IMR-90 (cell line): ENCODE data around the gene CTNNAL1. TPM values are rescaled to one million over a fixed set of nuclear protein-coding genes. Genes with fewer than 3 reads are reported as not detected.

Experiments used
- ATAC-seq: fragments of 200-7000 bp; cut with Tn5 transposase; 2 replicates; pipeline ENCODE4 v1.9.1; 2020; ENCODE audit warnings: low read depth, mild to moderate bottlenecking, moderate library complexity
- BruUV-seq: library from RNA; stranded (reverse); fragments of 400-500 nt; replicated peaks from 2 replicates; lab custom pipeline; 2021; lab: Mats Ljungman, UMichigan
- CTCF ChIA-PET: fragments of 300-600 bp; formaldehyde crosslinking; extraction: SDS; loops from one replicate; lab custom pipeline; 2021; ENCODE audit warnings: antibody characterized with exemption; lab: Yijun Ruan, JAX
- POLR2A ChIA-PET: fragments of 300-600 bp; sonication (Branson Sonifier 250); formaldehyde crosslinking; loops from one replicate; lab custom pipeline; 2022; ENCODE audit warnings: antibody characterized with exemption; ENCODE audit not compliant: unreplicated experiment; lab: Charles Lee
- DNase-seq: peaks from one replicate; pipeline ENCODE4 v3.0.0; 2013
- H2AFZ ChIP-seq: replicated peaks from 2 replicates; pipeline ENCODE3; 2013; ENCODE audit warnings: low read length, mild to moderate bottlenecking; ENCODE audit not compliant: poor library complexity
- H2AK5ac ChIP-seq: 2 replicates; pipeline ENCODE4 v1.6.1; 2013; ENCODE audit warnings: low read depth, low read length, inconsistent platforms
- H2AK9ac ChIP-seq: replicated peaks from 2 replicates; pipeline ENCODE3; 2013; ENCODE audit warnings: mild to moderate bottlenecking, low read depth, low read length, moderate library complexity; ENCODE audit not compliant: poor library complexity
- H2BK120ac ChIP-seq: 2 replicates; pipeline ENCODE4 v1.6.1; 2013; ENCODE audit warnings: low read depth, low read length, inconsistent platforms
- H2BK15ac ChIP-seq: 3 replicates; pipeline ENCODE4 v1.6.1; 2013; ENCODE audit warnings: low read depth, low read length, inconsistent platforms
- H2BK20ac ChIP-seq: 2 replicates; pipeline ENCODE4 v1.6.1; 2013; ENCODE audit warnings: low read depth, mild to moderate bottlenecking, inconsistent platforms, low read length, moderate library complexity
- H2BK5ac ChIP-seq: 2 replicates; pipeline ENCODE4 v1.6.1; 2013; ENCODE audit warnings: mild to moderate bottlenecking, low read depth, low read length, inconsistent platforms; ENCODE audit not compliant: poor library complexity, severe bottlenecking
- H3K14ac ChIP-seq: replicated peaks from 2 replicates; pipeline ENCODE4 v1.6.1; 2013; ENCODE audit warnings: low read depth, low read length, inconsistent platforms
- H3K18ac ChIP-seq: 2 replicates; pipeline ENCODE4 v1.6.1; 2013; ENCODE audit warnings: low read depth, low read length, control low read depth
- H3K23ac ChIP-seq: 2 replicates; pipeline ENCODE4 v1.6.1; 2013; ENCODE audit warnings: low read depth, low read length, inconsistent platforms
- H3K27ac ChIP-seq: 2 replicates; pipeline ENCODE4 v1.5.1; 2013; ENCODE audit warnings: mild to moderate bottlenecking, control low read depth, low read length; ENCODE audit not compliant: insufficient read depth
- H3K27me3 ChIP-seq: 2 replicates; pipeline ENCODE4 v1.6.1; 2013; ENCODE audit warnings: low read length; ENCODE audit not compliant: control insufficient read depth, insufficient read depth
- H3K36me3 ChIP-seq: 2 replicates; pipeline ENCODE4 v1.6.1; 2013; ENCODE audit warnings: low read length, mixed read lengths; ENCODE audit not compliant: control insufficient read depth, insufficient read depth
- H3K4ac ChIP-seq: 2 replicates; pipeline ENCODE4 v1.6.1; 2013; ENCODE audit warnings: low read depth, low read length, inconsistent platforms
- H3K4me1 ChIP-seq: 2 replicates; pipeline ENCODE4 v1.6.1; 2013; ENCODE audit warnings: low read length, mixed read lengths; ENCODE audit not compliant: control insufficient read depth, insufficient read depth
- H3K4me2 ChIP-seq: 2 replicates; pipeline ENCODE4 v1.6.1; 2013; ENCODE audit warnings: low read depth, mild to moderate bottlenecking, control low read depth, low read length, moderate library complexity
- H3K4me3 ChIP-seq: 2 replicates; pipeline ENCODE4 v1.5.1; 2013; ENCODE audit warnings: low read depth, mild to moderate bottlenecking, control low read depth, low read length, moderate library complexity; ENCODE audit not compliant: insufficient read depth
- H3K56ac ChIP-seq: 2 replicates; pipeline ENCODE4 v1.6.1; 2013; ENCODE audit warnings: low read length, inconsistent platforms; ENCODE audit not compliant: insufficient read depth; ENCODE audit errors: extremely low read depth
- H3K79me1 ChIP-seq, 2 experiments: 2 replicates each; pipeline ENCODE4 v1.6.1; 2013; ENCODE audit warnings: low read length in 2 of 2, inconsistent platforms in 1 of 2, low read depth in 1 of 2
- H3K9ac ChIP-seq: 2 replicates; pipeline ENCODE4 v1.6.1; 2013; ENCODE audit warnings: low read depth, low read length, control low read depth
- H3K9me1 ChIP-seq: 2 replicates; pipeline ENCODE4 v1.6.1; 2013; ENCODE audit warnings: low read length, inconsistent platforms; ENCODE audit not compliant: insufficient read depth
- H3K9me3 ChIP-seq: 2 replicates; pipeline ENCODE4 v1.6.1; 2013; ENCODE audit warnings: low read length; ENCODE audit not compliant: control insufficient read depth, insufficient read depth
- H4K20me1 ChIP-seq: 2 replicates; pipeline ENCODE4 v1.6.1; 2013; ENCODE audit warnings: low read length, inconsistent platforms; ENCODE audit not compliant: insufficient read depth
- H4K5ac ChIP-seq: 2 replicates; pipeline ENCODE4 v1.6.1; 2013; ENCODE audit warnings: mild to moderate bottlenecking, low read depth, low read length, control low read depth
- H4K8ac ChIP-seq, 2 experiments: 2 replicates each; pipeline ENCODE4 v1.6.1; 2013; ENCODE audit warnings: low read depth in 2 of 2, low read length in 2 of 2, control low read depth in 1 of 2, inconsistent platforms in 1 of 2
- H4K91ac ChIP-seq: 2 replicates; pipeline ENCODE4 v1.6.1; 2013; ENCODE audit warnings: low read depth, low read length, inconsistent platforms; ENCODE audit not compliant: insufficient read depth
- CHD1 ChIP-seq: IDR thresholded peaks from 2 replicates; pipeline ENCODE4 v1.6.1; 2012; ENCODE audit warnings: low read depth, low read length, improper control_type of control experiment
- FOS ChIP-seq: fragments of 150-350 bp; IDR thresholded peaks from 2 replicates; pipeline ENCODE4 v1.6.1; 2016; ENCODE audit warnings: low read depth, low read length
- MAFK ChIP-seq: IDR thresholded peaks from 2 replicates; pipeline ENCODE4 v1.6.1; 2012; ENCODE audit warnings: low read depth, low read length, improper control_type of control experiment
- MAZ ChIP-seq: IDR thresholded peaks from 2 replicates; pipeline ENCODE4 v1.6.1; 2012; ENCODE audit warnings: low read depth, mild to moderate bottlenecking, low read length, improper control_type of control experiment, moderate library complexity, borderline replicate concordance
- MXI1 ChIP-seq: IDR thresholded peaks from 2 replicates; pipeline ENCODE4 v1.6.1; 2012; ENCODE audit warnings: low read depth, mild to moderate bottlenecking, low read length, moderate library complexity, borderline replicate concordance
- POLR2A ChIP-seq: IDR thresholded peaks from 2 replicates; pipeline ENCODE4 v1.6.1; 2012; ENCODE audit warnings: mild to moderate bottlenecking, low read depth, low read length
- RAD21 ChIP-seq: IDR thresholded peaks from 2 replicates; pipeline ENCODE4 v1.6.1; 2012; ENCODE audit warnings: low read length, improper control_type of control experiment
- RCOR1 ChIP-seq: IDR thresholded peaks from 2 replicates; pipeline ENCODE4 v1.6.1; 2012; ENCODE audit warnings: mild to moderate bottlenecking, low read length, improper control_type of control experiment; ENCODE audit not compliant: insufficient replicate concordance
- RFX5 ChIP-seq: IDR thresholded peaks from 2 replicates; pipeline ENCODE4 v1.8.0; 2012; ENCODE audit warnings: low read depth, mild to moderate bottlenecking, low read length, moderate library complexity
- SMC3 ChIP-seq: fragments of 150-350 bp; IDR thresholded peaks from 2 replicates; pipeline ENCODE4 v1.6.1; 2016; ENCODE audit warnings: low read depth, mild to moderate bottlenecking, antibody characterized with exemption, low read length, moderate library complexity
- USF2 ChIP-seq: fragments of 150-350 bp; IDR thresholded peaks from 2 replicates; pipeline ENCODE4 v1.6.1; 2017; ENCODE audit warnings: mild to moderate bottlenecking, antibody characterized with exemption, low read length, low read depth
- WGBS, 2 experiments: methylation state at CpG; one replicate each; pipeline versions ENCODE4 v1.1.5 to v1.1.7; 2013; ENCODE audit warnings: missing lambda C conversion rate in 2 of 2; ENCODE audit not compliant: insufficient read length in 1 of 2; ENCODE audit errors: extremely low coverage in 2 of 2; 5-methylcytosine and 5-hydroxymethylcytosine counted together
- dilution Hi-C: fragments of 300-500 bp; cut with HindIII; formaldehyde crosslinking; loops from one replicate; pipeline ENCODE4 v1.14.3; 2018; ENCODE audit warnings: low sequenced_read_pairs; ENCODE audit not compliant: unreplicated experiment
- in situ Hi-C: fragments of 300-500 bp; cut with MboI; formaldehyde crosslinking; loops from 3 replicates; pipeline ENCODE4 v1.14.3; 2019; ENCODE audit warnings: low sequenced_read_pairs, inconsistent platforms, mixed read lengths
- intact Hi-C: fragments of 100-400 bp; cut with micrococcal nuclease; formaldehyde crosslinking; loops from 2 replicates; pipeline ENCODE4 v1.10.0; 2022
- polyA plus RNA-seq, 3 experiments: library from polyadenylated mRNA; depleted of rRNA; stranded (reverse); fragments of >200 nt; gene quantifications; 2 replicates each; pipeline ENCODE4 v1.2.3, GENCODE V29; 2012; ENCODE audit warnings: low replicate concordance in 1 of 3
- total RNA-seq: library from RNA; depleted of rRNA; stranded (reverse); fragments of >200 nt; gene quantifications from 2 replicates; pipeline ENCODE4 v1.2.3, GENCODE V29; 2012
- TF ChIP-seq, protein P1 (sequence below): fragments of 150-350 bp; IDR thresholded peaks from 2 replicates; pipeline ENCODE4 v1.6.1; 2016; ENCODE audit warnings: low read depth, mild to moderate bottlenecking, low read length, moderate library complexity, borderline replicate concordance
- TF ChIP-seq, protein P2 (sequence below): conservative IDR thresholded peaks from 2 replicates; pipeline ENCODE4 v1.5.1; 2012; ENCODE audit warnings: mild to moderate bottlenecking, low read depth, low read length, improper control_type of control experiment

Gene CTNNAL1
- total and polyA plus RNA-seq, 2 of the 4 experiments (the other 2 are of a cell fraction) = 72.3 to 131 TPM

DNA sequence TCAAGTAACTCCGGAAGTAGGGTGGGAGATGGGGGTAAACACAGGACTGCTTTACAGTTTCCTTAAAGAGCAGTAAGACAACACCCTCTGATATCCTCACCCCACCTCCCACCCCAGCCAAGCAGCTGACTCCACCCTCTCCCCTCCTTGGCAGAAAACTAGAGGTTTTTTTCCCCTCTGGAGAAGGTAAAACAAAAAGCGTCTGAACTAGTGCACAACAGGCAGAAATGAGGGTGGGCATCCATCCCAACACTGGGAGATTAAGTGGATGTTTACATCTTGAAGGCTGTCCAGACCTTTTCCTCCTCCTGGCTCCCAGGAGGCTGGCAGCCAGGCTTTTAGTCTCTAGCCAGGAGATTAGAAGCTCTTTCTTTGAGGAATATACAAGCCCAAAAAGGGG, 13.9 kb upstream of the CTNNAL1 start:
- H3K4me1 ChIP-seq = peaks cover 3% of the 10 kb centered on the region
- 0 out of 2 replicates have a peak overlapping the region, but pooled peaks have one; percentile 10 for H3K56ac ChIP-seq
- H3K9me3 ChIP-seq = no peaks in the 10 kb centered on the region
- peaks cover 40 to 66% of the 10 kb centered on the region in 2 experiments for H3K79me1 ChIP-seq
- H3K18ac ChIP-seq = no peak overlapping the region
- in situ Hi-C loops = no loop called here
- no peaks in the 10 kb centered on the region for H3K27me3 ChIP-seq
- H4K5ac ChIP-seq = no peak overlapping the region
- H2AFZ ChIP-seq = no peak overlapping the region
- dilution Hi-C loops = no loop called here
- no peak overlapping the region for H3K9ac ChIP-seq
- H4K91ac ChIP-seq = peak overlapping the region; percentile 12; the same call in 1 of the 2 replicates
- CTCF ChIA-PET = no interaction called here
- H3K4me3 ChIP-seq = no peak overlapping the region
- ATAC-seq (peak; percentile 59), DNase-seq (peak; percentile 14)
- no peak overlapping the region; the same call in 1 of the 2 replicates for H3K4me2 ChIP-seq
- peak overlapping the region in 1 of 2 experiments; percentile 19; a peak in 3 of 4 replicates for H4K8ac ChIP-seq
- H2AK5ac ChIP-seq = no peak overlapping the region
- no peak overlapping the region for H2BK5ac ChIP-seq
- 0 out of 2 replicates have a peak overlapping the region, but pooled peaks have one; percentile 6 for H2BK120ac ChIP-seq
- WGBS, 2 experiments = no CpG with 5 or more reads among the region's 2 CpGs
- intact Hi-C loops = no loop called here
- H3K9me1 ChIP-seq = peaks cover 8% of the 10 kb centered on the region; the same call in 1 of the 2 replicates
- no peak overlapping the region for H2BK15ac ChIP-seq
- no TSS peak for BruUV-seq
- H3K27ac ChIP-seq = 0 out of 2 replicates have a peak overlapping the region, but pooled peaks have one; percentile 12
- H3K36me3 ChIP-seq = peaks cover 3% of the 10 kb centered on the region
- H4K20me1 ChIP-seq = no peaks in the 10 kb centered on the region
- TF ChIP-seq RAD21 (no peak), POLR2A (no peak), CHD1 (no peak), RFX5 (no peak), MAZ (no peak), RCOR1 (no peak), SMC3 (no peak), USF2 (no peak), MAFK (no peak), FOS (no peak), MXI1 (no peak)
- TF ChIP-seq, protein P1, sequence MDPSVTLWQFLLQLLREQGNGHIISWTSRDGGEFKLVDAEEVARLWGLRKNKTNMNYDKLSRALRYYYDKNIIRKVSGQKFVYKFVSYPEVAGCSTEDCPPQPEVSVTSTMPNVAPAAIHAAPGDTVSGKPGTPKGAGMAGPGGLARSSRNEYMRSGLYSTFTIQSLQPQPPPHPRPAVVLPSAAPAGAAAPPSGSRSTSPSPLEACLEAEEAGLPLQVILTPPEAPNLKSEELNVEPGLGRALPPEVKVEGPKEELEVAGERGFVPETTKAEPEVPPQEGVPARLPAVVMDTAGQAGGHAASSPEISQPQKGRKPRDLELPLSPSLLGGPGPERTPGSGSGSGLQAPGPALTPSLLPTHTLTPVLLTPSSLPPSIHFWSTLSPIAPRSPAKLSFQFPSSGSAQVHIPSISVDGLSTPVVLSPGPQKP = no peak
- TF ChIP-seq, protein P2, sequence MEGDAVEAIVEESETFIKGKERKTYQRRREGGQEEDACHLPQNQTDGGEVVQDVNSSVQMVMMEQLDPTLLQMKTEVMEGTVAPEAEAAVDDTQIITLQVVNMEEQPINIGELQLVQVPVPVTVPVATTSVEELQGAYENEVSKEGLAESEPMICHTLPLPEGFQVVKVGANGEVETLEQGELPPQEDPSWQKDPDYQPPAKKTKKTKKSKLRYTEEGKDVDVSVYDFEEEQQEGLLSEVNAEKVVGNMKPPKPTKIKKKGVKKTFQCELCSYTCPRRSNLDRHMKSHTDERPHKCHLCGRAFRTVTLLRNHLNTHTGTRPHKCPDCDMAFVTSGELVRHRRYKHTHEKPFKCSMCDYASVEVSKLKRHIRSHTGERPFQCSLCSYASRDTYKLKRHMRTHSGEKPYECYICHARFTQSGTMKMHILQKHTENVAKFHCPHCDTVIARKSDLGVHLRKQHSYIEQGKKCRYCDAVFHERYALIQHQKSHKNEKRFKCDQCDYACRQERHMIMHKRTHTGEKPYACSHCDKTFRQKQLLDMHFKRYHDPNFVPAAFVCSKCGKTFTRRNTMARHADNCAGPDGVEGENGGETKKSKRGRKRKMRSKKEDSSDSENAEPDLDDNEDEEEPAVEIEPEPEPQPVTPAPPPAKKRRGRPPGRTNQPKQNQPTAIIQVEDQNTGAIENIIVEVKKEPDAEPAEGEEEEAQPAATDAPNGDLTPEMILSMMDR = no peak
- no peak overlapping the region for H3K14ac ChIP-seq
- no peak overlapping the region for H3K23ac ChIP-seq
- peak overlapping the region; percentile 43 for H2AK9ac ChIP-seq
- POLR2A ChIA-PET = no interaction called here
- peak overlapping the region; percentile 8; the same call in 1 of the 2 replicates for H3K4ac ChIP-seq
- no peak overlapping the region for H2BK20ac ChIP-seq
